ENCODE measurements around the gene SUSD6. TPM values are rescaled to one million over a fixed set of nuclear protein-coding genes. Genes with fewer than 3 reads are reported as not detected.

SUSD6 gene
- total and polyA plus RNA-seq, 8 donors, result 8.9 to 41.9 (median 20.3) TPM

- Histone ChIP-seq H3K4me1 (peaks cover 0 to 7% (median 3%) of the 10 kb centered on the region in 3 donors), H3K9me3 (no peaks in the 10 kb centered on the region), H3K36me3 (no peaks in the 10 kb centered on the region), H3K27ac (no peak overlapping the region), H3K27me3 (no peaks in the 10 kb centered on the region), H3K4me3 (no peak overlapping the region)
- 7 to 18% methylated on average over 1 of the region's 1 CpG for WGBS, 2 donors
- peak; percentile 58 to 85 (median 70) for ATAC-seq
- intact Hi-C loops (cut with DNase I), result no loop called here
- no peak for FAIRE-seq
- DNase-seq, result no peak
- no peak for TF ChIP-seq CTCF (IDR thresholded peaks at IDR 0.05)
Measured at GRCh38 chr14:69749956-69750355, 138.6 kb downstream of the SUSD6 start.

- 93 to 94% methylated on average over 2 of the region's 2 CpGs for WGBS, 2 donors
- no peak for TF ChIP-seq CTCF (IDR thresholded peaks at IDR 0.05)
- no peak overlapping the region for H3K4me3 ChIP-seq
- H3K27ac ChIP-seq, result no peak overlapping the region
- DNase-seq (no peak), FAIRE-seq (no peak), ATAC-seq (peak in 1 of 4 donors; percentile 12)
- peaks cover 0 to 7% (median 3%) of the 10 kb centered on the region in 3 donors for H3K4me1 ChIP-seq
- no peaks in the 10 kb centered on the region for H3K36me3 ChIP-seq
- intact Hi-C loops (cut with DNase I), result no loop called here
- H3K27me3 ChIP-seq, result no peaks in the 10 kb centered on the region
- H3K9me3 ChIP-seq, result no peaks in the 10 kb centered on the region
Measured at GRCh38 chr14:69750495-69750894, 139.1 kb downstream of the SUSD6 start.

- peaks cover 0 to 7% (median 3%) of the 10 kb centered on the region in 3 donors for H3K4me1 ChIP-seq
- no peak for FAIRE-seq
- H3K36me3 ChIP-seq, result no peaks in the 10 kb centered on the region
- no peaks in the 10 kb centered on the region for H3K9me3 ChIP-seq
- ATAC-seq, result no peak
- no peak overlapping the region for H3K4me3 ChIP-seq
- no peak for TF ChIP-seq CTCF (IDR thresholded peaks at IDR 0.05)
- H3K27ac ChIP-seq, result no peak overlapping the region
- intact Hi-C loops (cut with DNase I), result no loop called here
- DNase-seq, result no peak
- no peaks in the 10 kb centered on the region for H3K27me3 ChIP-seq
- WGBS, 2 donors, result 35 to 50% methylated on average over 1 of the region's 1 CpG
Measured at GRCh38 chr14:69752773-69753172, 141.4 kb downstream of the SUSD6 start.

- H3K36me3 ChIP-seq, result no peaks in the 10 kb centered on the region
- H3K4me3 ChIP-seq, result no peak overlapping the region
- H3K27ac ChIP-seq, result no peak overlapping the region
- no peak for FAIRE-seq
- H3K9me3 ChIP-seq, result no peaks in the 10 kb centered on the region
- H3K27me3 ChIP-seq, result no peaks in the 10 kb centered on the region
- no peak for TF ChIP-seq CTCF (IDR thresholded peaks at IDR 0.05)
- DNase-seq, result no peak
- intact Hi-C loops (cut with DNase I), result no loop called here
- peaks cover 0 to 7% (median 3%) of the 10 kb centered on the region in 3 donors for H3K4me1 ChIP-seq
- WGBS, 2 donors, result 61 to 65% methylated on average over 1 of the region's 1 CpG
- no peak for ATAC-seq
Measured at GRCh38 chr14:69753860-69754259, 142.5 kb downstream of the SUSD6 start.

GRCh38 chr14:69754487-69754886 lies 143.1 kb downstream of the SUSD6 start:
- FAIRE-seq (no peak), DNase-seq (no peak), ATAC-seq (no peak)
- peaks cover 0 to 7% (median 3%) of the 10 kb centered on the region in 3 donors for H3K4me1 ChIP-seq
- no peaks in the 10 kb centered on the region for H3K9me3 ChIP-seq
- no peaks in the 10 kb centered on the region for H3K27me3 ChIP-seq
- H3K4me3 ChIP-seq, result no peak overlapping the region
- H3K36me3 ChIP-seq, result no peaks in the 10 kb centered on the region
- H3K27ac ChIP-seq, result no peak overlapping the region
- intact Hi-C loops (cut with DNase I), result no loop called here
- no peak for TF ChIP-seq CTCF (IDR thresholded peaks at IDR 0.05)
- WGBS, 2 donors, result 80 to 82% methylated on average over 2 of the region's 2 CpGs
